ENCODE data around the gene CEP41.

DNA sequence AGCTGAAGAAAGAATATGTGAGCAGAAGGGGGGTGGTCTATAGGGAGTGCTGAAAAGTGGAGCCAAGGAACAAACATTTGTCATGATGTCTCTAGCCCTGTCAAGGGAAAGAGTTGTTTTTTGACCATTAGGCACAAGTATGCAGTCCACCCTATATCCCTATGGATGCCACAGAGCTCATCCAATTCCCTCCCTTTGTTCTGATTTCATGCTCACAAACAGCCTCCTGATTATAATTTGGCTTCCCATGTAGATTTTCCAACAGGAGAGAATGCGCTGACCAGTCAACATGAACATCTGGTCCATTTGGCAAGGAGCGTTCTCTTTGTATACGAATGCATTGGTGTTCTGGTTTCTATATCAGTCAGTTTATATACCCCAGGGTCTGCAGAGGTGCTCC, 12.1 kb upstream of the CEP41 start:
- TF ChIP-seq ZKSCAN8 (CRISPR knock-in tag; IDR thresholded peaks at IDR 0.05; ENCODE audit: borderline replicate concordance) (no peak), POLR2AphosphoS2 (IDR thresholded peaks at IDR 0.05; ENCODE audit: low read depth, low read length) (no peak), FOXA1 (IDR thresholded peaks at IDR 0.05) (no peak), FOXA1 (CRISPR knock-in tag; IDR thresholded peaks at IDR 0.05) (no peak), CHCHD3 (CRISPR knock-in tag; IDR thresholded peaks at IDR 0.05) (no peak), MLXIP (CRISPR knock-in tag; IDR thresholded peaks at IDR 0.05; ENCODE audit: borderline replicate concordance) (no peak), NAIF1 (CRISPR knock-in tag; IDR thresholded peaks at IDR 0.05; ENCODE audit: borderline replicate concordance) (no peak), ZNF30 (CRISPR knock-in tag; IDR thresholded peaks at IDR 0.05) (no peak), ATAD3A (CRISPR knock-in tag; IDR thresholded peaks at IDR 0.05) (no peak), ZNF367 (CRISPR knock-in tag; IDR thresholded peaks at IDR 0.05; ENCODE audit: borderline replicate concordance) (no peak), ZNF772 (CRISPR knock-in tag; IDR thresholded peaks at IDR 0.05) (no peak), KLF13 (CRISPR knock-in tag; IDR thresholded peaks at IDR 0.05) (no peak)
- TF ChIP-seq, protein P1, sequence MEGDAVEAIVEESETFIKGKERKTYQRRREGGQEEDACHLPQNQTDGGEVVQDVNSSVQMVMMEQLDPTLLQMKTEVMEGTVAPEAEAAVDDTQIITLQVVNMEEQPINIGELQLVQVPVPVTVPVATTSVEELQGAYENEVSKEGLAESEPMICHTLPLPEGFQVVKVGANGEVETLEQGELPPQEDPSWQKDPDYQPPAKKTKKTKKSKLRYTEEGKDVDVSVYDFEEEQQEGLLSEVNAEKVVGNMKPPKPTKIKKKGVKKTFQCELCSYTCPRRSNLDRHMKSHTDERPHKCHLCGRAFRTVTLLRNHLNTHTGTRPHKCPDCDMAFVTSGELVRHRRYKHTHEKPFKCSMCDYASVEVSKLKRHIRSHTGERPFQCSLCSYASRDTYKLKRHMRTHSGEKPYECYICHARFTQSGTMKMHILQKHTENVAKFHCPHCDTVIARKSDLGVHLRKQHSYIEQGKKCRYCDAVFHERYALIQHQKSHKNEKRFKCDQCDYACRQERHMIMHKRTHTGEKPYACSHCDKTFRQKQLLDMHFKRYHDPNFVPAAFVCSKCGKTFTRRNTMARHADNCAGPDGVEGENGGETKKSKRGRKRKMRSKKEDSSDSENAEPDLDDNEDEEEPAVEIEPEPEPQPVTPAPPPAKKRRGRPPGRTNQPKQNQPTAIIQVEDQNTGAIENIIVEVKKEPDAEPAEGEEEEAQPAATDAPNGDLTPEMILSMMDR (CRISPR knock-in tag; IDR thresholded peaks at IDR 0.05), result no peak
- TF ChIP-seq, protein P2, sequence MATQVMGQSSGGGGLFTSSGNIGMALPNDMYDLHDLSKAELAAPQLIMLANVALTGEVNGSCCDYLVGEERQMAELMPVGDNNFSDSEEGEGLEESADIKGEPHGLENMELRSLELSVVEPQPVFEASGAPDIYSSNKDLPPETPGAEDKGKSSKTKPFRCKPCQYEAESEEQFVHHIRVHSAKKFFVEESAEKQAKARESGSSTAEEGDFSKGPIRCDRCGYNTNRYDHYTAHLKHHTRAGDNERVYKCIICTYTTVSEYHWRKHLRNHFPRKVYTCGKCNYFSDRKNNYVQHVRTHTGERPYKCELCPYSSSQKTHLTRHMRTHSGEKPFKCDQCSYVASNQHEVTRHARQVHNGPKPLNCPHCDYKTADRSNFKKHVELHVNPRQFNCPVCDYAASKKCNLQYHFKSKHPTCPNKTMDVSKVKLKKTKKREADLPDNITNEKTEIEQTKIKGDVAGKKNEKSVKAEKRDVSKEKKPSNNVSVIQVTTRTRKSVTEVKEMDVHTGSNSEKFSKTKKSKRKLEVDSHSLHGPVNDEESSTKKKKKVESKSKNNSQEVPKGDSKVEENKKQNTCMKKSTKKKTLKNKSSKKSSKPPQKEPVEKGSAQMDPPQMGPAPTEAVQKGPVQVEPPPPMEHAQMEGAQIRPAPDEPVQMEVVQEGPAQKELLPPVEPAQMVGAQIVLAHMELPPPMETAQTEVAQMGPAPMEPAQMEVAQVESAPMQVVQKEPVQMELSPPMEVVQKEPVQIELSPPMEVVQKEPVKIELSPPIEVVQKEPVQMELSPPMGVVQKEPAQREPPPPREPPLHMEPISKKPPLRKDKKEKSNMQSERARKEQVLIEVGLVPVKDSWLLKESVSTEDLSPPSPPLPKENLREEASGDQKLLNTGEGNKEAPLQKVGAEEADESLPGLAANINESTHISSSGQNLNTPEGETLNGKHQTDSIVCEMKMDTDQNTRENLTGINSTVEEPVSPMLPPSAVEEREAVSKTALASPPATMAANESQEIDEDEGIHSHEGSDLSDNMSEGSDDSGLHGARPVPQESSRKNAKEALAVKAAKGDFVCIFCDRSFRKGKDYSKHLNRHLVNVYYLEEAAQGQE (IDR thresholded peaks at IDR 0.05; ENCODE audit: borderline replicate concordance in 1 of 2, low read depth in 1 of 2, low read length in 2 of 2), result no peak

All from HepG2 (cell line).